ENCODE results near the gene EYA4. TPM values are rescaled to one million over a fixed set of nuclear protein-coding genes. Genes with fewer than 3 reads are reported as not detected.

The EYA4 gene
- total RNA-seq, 4 donors from 2014 or later = 0.13 to 0.17 TPM; not detected in 2

- TF ChIP-seq POLR2A (IDR thresholded peaks at IDR 0.05) = no peak
- no peak for TF ChIP-seq CTCF (IDR thresholded peaks at IDR 0.05)
- no peak for DNase-seq (ENCODE audit: low spot score in 2 of 2)
- intact Hi-C loops (cut with DNase I; ENCODE audit: low total_unique reads) = no loop called here
- no peak overlapping the region for H3K4me3 ChIP-seq (ENCODE audit: low read depth, poor library complexity, severe bottlenecking)
These were observed 205.6 kb downstream of the EYA4 start for GRCh38 chr6:133446789-133447188.

- TF ChIP-seq CTCF (IDR thresholded peaks at IDR 0.05) (no peak), POLR2A (IDR thresholded peaks at IDR 0.05) (no peak)
- no peak for DNase-seq (ENCODE audit: low spot score in 2 of 2)
- H3K4me3 ChIP-seq (ENCODE audit: low read depth, poor library complexity, severe bottlenecking) = no peak overlapping the region
- intact Hi-C loops (cut with DNase I; ENCODE audit: low total_unique reads) = no loop called here
These were observed 206.8 kb downstream of the EYA4 start for GRCh38 chr6:133447924-133448323.

- WGBS, 2 donors = 77 to 79% methylated on average over 7 of the region's 7 CpGs
- TF ChIP-seq POLR2A (IDR thresholded peaks at IDR 0.05) (no peak), CTCF (IDR thresholded peaks at IDR 0.05) (no peak)
- DNase-seq (ENCODE audit: low spot score in 2 of 2) = no peak
- no peak overlapping the region for H3K4me3 ChIP-seq (ENCODE audit: low read depth, poor library complexity, severe bottlenecking)
- intact Hi-C loops (cut with DNase I; ENCODE audit: low total_unique reads) = no loop called here
These were observed 215.3 kb downstream of the EYA4 start for GRCh38 chr6:133456439-133456838.

GRCh38 chr6:133456944-133457343 is 215.8 kb downstream of the EYA4 start:
- intact Hi-C loops (cut with DNase I; ENCODE audit: low total_unique reads) = no loop called here
- 83% methylated on average over 4 of the region's 4 CpGs for WGBS, 2 donors
- no peak for DNase-seq (ENCODE audit: low spot score in 2 of 2)
- H3K4me3 ChIP-seq (ENCODE audit: low read depth, poor library complexity, severe bottlenecking) = no peak overlapping the region
- TF ChIP-seq CTCF (IDR thresholded peaks at IDR 0.05) (no peak), POLR2A (IDR thresholded peaks at IDR 0.05) (no peak)

GRCh38 chr6:133460101-133460500 is 218.9 kb downstream of the EYA4 start:
- TF ChIP-seq CTCF (IDR thresholded peaks at IDR 0.05) = no peak
- no peak for TF ChIP-seq POLR2A (IDR thresholded peaks at IDR 0.05)
- H3K4me3 ChIP-seq (ENCODE audit: low read depth, poor library complexity, severe bottlenecking) = no peak overlapping the region
- WGBS, 2 donors = 32 to 42% methylated on average over 2 of the region's 2 CpGs
- intact Hi-C loops (cut with DNase I; ENCODE audit: low total_unique reads) = no loop called here
- no peak for DNase-seq (ENCODE audit: low spot score in 2 of 2)

- TF ChIP-seq CTCF (IDR thresholded peaks at IDR 0.05) = no peak
- no peak for TF ChIP-seq POLR2A (IDR thresholded peaks at IDR 0.05)
- H3K4me3 ChIP-seq (ENCODE audit: low read depth, poor library complexity, severe bottlenecking) = no peak overlapping the region
- intact Hi-C loops (cut with DNase I; ENCODE audit: low total_unique reads) = no loop called here
- 48 to 64% methylated on average over 1 of the region's 1 CpG for WGBS, 2 donors
- DNase-seq (ENCODE audit: low spot score in 2 of 2) = no peak
These were observed 222.6 kb downstream of the EYA4 start for GRCh38 chr6:133463790-133464189.
